Measurements from ENCODE around the gene RCHY1. TPM values are rescaled to one million over a fixed set of nuclear protein-coding genes. Genes with fewer than 3 reads are reported as not detected.

The RCHY1 gene
- total and polyA plus RNA-seq, 2 donors (not counting 3 experiments of a cell fraction or from before 2014, with no cell fraction given) = 21.1 to 30.9 TPM

- peak; percentile 53 for DNase-seq (ENCODE audit: low read depth, low spot score)
- no peak for FAIRE-seq
- TF ChIP-seq CTCF (IDR thresholded peaks at IDR 0.05; ENCODE audit: extremely low read depth in 1 of 2, insufficient read depth in 1 of 2, low read depth in 1 of 2, low read length in 2 of 2) = no peak
- no peak for TF ChIP-seq POLR2AphosphoS5 (IDR thresholded peaks at IDR 0.05; ENCODE audit: insufficient read depth, low read depth, low read length)
- no peak for TF ChIP-seq GATA2 (IDR thresholded peaks at IDR 0.05; ENCODE audit: insufficient read depth, insufficient read length, low read depth, low read length)
- TF ChIP-seq EZH2 (IDR thresholded peaks at IDR 0.05; ENCODE audit: borderline replicate concordance, low read depth, low read length, severe bottlenecking) = no peak
- TF ChIP-seq POLR2A (IDR thresholded peaks at IDR 0.05; ENCODE audit: low read depth, low read length) = no peak
- no peak for TF ChIP-seq JUN (IDR thresholded peaks at IDR 0.05; ENCODE audit: borderline replicate concordance, insufficient read depth, insufficient read length, low read depth)
- TF ChIP-seq FOS (IDR thresholded peaks at IDR 0.05; ENCODE audit: borderline replicate concordance, insufficient read depth, low read length) = no peak
- no peak for TF ChIP-seq MAX (IDR thresholded peaks at IDR 0.05; ENCODE audit: insufficient read depth, insufficient read length)
- TF ChIP-seq MYC (IDR thresholded peaks at IDR 0.05; ENCODE audit: low read depth, low read length) = no peak
- H3K9me3 ChIP-seq (replicated peaks; ENCODE audit: control insufficient read depth, insufficient read depth, low read length) = no peaks in the 10 kb centered on the region
- H3K27me3 ChIP-seq (ENCODE audit: control insufficient read depth in 2 of 2, insufficient read depth in 2 of 2, low read length in 2 of 2) = no peaks in the 10 kb centered on the region
- intact Hi-C loops (cut with micrococcal nuclease) (loop anchor here (1.0 to 10.0 kb wide), 4 partner anchors 19 to 889 kb away; partner anchors contain the start of genes G3BP2 and USO1), dilution Hi-C loops (cut with MboI; ENCODE audit: extremely low pct_ligation_motif_present, low sequenced_read_pairs) (no loop called here)
- ChIA-PET CTCF (interaction anchor here (0.9 to 2.1 kb wide), 6 partner anchors 9 to 334 kb away, joined by 3 to 10 read pairs (median 4); partner anchors contain the start of gene USO1), POLR2A (no interaction called here)
- H3K79me2 ChIP-seq (ENCODE audit: control insufficient read depth, insufficient read depth, low read length) = peaks cover 45% of the 10 kb centered on the region
- H4K20me1 ChIP-seq (replicated peaks; ENCODE audit: control insufficient read depth, extremely low read depth, insufficient read depth, low read length) = peaks cover 5% of the 10 kb centered on the region
- H2AFZ ChIP-seq (ENCODE audit: low read depth, low read length) = peak overlapping the region; percentile 42
- H3K4me3 ChIP-seq (replicated peaks in 1 of 3; ENCODE audit: insufficient read depth in 1 of 3, low read depth in 1 of 3, low read length in 3 of 3) = peak overlapping the region; percentile 71 to 94 (median 81)
- BruUV-seq (replicated peaks) = TSS peak; percentile 46
- H3K36me3 ChIP-seq (ENCODE audit: control insufficient read depth in 2 of 2, extremely low read depth in 1 of 2, insufficient read depth in 2 of 2, low read length in 2 of 2) = no peaks in the 10 kb centered on the region
- H3K4me2 ChIP-seq (ENCODE audit: insufficient read depth, low read length) = peak overlapping the region; percentile 80
- H3K9me1 ChIP-seq (replicated peaks; ENCODE audit: control insufficient read depth, extremely low read depth, insufficient read depth, low read length) = no peaks in the 10 kb centered on the region
- H3K4me1 ChIP-seq (ENCODE audit: control insufficient read depth, extremely low read depth, insufficient read depth, low read length) = peaks cover 35% of the 10 kb centered on the region
- H3K9ac ChIP-seq (replicated peaks; ENCODE audit: extremely low read depth, insufficient read depth, low read length) = peak overlapping the region; percentile 96
- peak overlapping the region; percentile 72 for H3K27ac ChIP-seq (ENCODE audit: insufficient read depth, low read depth, low read length)
Observed at GRCh38 chr4:75513526-75514130, 575 bp downstream of the RCHY1 start.

All from endothelial cell of umbilical vein (primary cell).